Epidermal melanocyte (primary cell): ENCODE measurements around the gene CCDC182.

ENCODE experiments used
- DNase-seq: peaks from one replicate; pipeline ENCODE4 v3.0.0; 2011; ENCODE audit warnings: low spot score; ENCODE audit not compliant: insufficient read length

Gene CCDC182

GRCh38 chr17:57727630-57728175 is 17.4 kb downstream of the CCDC182 start:
- DNase-seq = no peak

GRCh38 chr17:57726838-57727237 is 18.3 kb downstream of the CCDC182 start:
- DNase-seq = no peak

- no peak for DNase-seq
These were observed 18.8 kb downstream of the CCDC182 start for GRCh38 chr17:57726213-57726790.

GRCh38 chr17:57724729-57725125 is 20.4 kb downstream of the CCDC182 start:
- DNase-seq = no peak

- no peak for DNase-seq
These were observed 20.9 kb downstream of the CCDC182 start for GRCh38 chr17:57724026-57724728.

GRCh38 chr17:57723427-57724025 is 21.6 kb downstream of the CCDC182 start:
- no peak for DNase-seq

- no peak for DNase-seq
These were observed 22.4 kb downstream of the CCDC182 start for GRCh38 chr17:57722704-57723043.

- DNase-seq = no peak
These were observed 23.0 kb downstream of the CCDC182 start for GRCh38 chr17:57721967-57722703.

GRCh38 chr17:57720386-57721035 is 24.6 kb downstream of the CCDC182 start:
- DNase-seq = no peak

GRCh38 chr17:57718878-57719277 is 26.2 kb downstream of the CCDC182 start:
- DNase-seq = no peak

- DNase-seq = no peak
These were observed 29.1 kb downstream of the CCDC182 start for GRCh38 chr17:57715981-57716380.

- DNase-seq = no peak
These were observed 30.4 kb downstream of the CCDC182 start for GRCh38 chr17:57714665-57715180.

GRCh38 chr17:57713140-57713539 is 32.0 kb downstream of the CCDC182 start:
- no peak for DNase-seq

GRCh38 chr17:57708410-57708809 is 36.7 kb downstream of the CCDC182 start:
- DNase-seq = no peak

- no peak for DNase-seq
These were observed 37.2 kb downstream of the CCDC182 start for GRCh38 chr17:57707892-57708291.

GRCh38 chr17:57706761-57707160 is 38.3 kb downstream of the CCDC182 start:
- no peak for DNase-seq

GRCh38 chr17:57705921-57706695 is 39.0 kb downstream of the CCDC182 start:
- DNase-seq = no peak

- no peak for DNase-seq
These were observed 40.7 kb downstream of the CCDC182 start for GRCh38 chr17:57704448-57704847.

- DNase-seq = no peak
These were observed 41.8 kb downstream of the CCDC182 start for GRCh38 chr17:57703273-57703672.

GRCh38 chr17:57701124-57701523 is 44.0 kb downstream of the CCDC182 start:
- no peak for DNase-seq
